Renal pelvis (tissue), 4 donors: ENCODE results near the gene PLEKHA4. TPM values are rescaled to one million over a fixed set of nuclear protein-coding genes. Genes with fewer than 3 reads are reported as not detected.

Experiments
- DNase-seq: peaks from one replicate; pipeline ENCODE4 v3.0.0-alpha.2; 2013
- polyA plus RNA-seq, 3 donors: library from polyadenylated mRNA; unstranded; fragments of 120-200 nt; gene quantifications; one replicate each; pipeline ENCODE4 v1.2.1, GENCODE V29; 2013; ENCODE audit not compliant: insufficient read length in 3 of 3

Gene PLEKHA4
- polyA plus RNA-seq, 3 donors = 25.2 to 29.4 (median 25.7) TPM

DNA sequence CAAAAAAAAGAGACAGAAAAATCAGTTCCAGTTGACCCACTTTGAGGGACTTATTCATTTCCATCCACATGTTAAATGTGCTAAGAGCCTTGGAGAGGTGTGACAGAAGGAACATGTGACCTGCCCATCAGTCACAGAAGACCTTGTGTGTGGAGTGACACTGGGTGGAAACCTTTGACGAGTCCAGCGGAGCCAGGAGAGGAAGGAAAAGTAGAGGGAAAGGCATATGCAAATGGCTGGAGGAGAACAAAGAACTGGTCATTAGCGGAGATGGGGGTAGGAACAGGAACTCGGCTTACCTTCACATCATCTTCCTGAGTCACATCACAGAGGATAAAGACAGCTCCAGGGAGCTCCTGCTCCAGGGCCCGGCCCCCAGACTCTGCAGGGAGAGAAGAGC, 34.4 kb downstream of the PLEKHA4 start:
- DNase-seq = no peak

DNA sequence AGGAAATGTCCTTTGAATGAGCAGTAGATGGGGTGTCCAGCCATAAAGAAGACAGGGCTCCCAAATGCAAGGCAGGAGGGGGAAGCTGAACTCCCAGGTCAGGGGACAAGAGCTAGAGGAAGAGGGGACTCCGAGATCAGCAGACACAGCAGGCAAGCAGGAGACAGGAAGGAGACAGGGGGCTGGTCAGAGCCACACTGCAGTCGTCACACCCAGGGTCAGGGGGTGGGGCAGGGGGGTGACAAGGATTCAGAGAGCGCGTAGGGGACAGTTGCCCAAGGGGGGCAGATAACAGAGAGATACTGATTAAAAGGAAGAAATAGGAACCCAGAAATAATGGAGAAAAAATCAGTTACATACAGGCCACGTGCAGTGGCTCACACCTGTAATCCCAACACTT, 35.4 kb downstream of the PLEKHA4 start:
- DNase-seq = no peak

- DNase-seq = no peak
Measured at GRCh38 chr19:48830965-48831364, 37.5 kb downstream of the PLEKHA4 start.

DNA sequence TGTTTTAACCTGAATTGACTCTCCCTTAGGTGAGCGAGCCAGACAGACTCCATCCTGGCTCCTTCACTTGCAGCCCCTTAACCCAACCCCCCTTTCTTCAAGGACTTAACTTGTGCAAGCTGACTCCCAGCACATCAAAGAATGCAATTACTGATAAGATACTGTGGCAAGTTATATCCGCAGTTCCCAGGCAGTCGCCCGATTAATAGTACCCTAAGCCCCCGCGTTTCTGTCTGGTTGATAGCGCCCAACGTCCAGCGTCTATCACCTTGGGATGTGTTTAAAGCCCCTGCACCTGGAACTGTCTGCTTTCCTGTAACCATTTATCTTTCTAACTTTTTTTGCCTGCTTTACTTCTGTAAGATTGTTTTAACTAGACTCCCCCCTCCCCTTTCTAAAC, 38.3 kb downstream of the PLEKHA4 start:
- no peak for DNase-seq

- DNase-seq = no peak
Measured at GRCh38 chr19:48826606-48827020, 41.8 kb downstream of the PLEKHA4 start.

DNA sequence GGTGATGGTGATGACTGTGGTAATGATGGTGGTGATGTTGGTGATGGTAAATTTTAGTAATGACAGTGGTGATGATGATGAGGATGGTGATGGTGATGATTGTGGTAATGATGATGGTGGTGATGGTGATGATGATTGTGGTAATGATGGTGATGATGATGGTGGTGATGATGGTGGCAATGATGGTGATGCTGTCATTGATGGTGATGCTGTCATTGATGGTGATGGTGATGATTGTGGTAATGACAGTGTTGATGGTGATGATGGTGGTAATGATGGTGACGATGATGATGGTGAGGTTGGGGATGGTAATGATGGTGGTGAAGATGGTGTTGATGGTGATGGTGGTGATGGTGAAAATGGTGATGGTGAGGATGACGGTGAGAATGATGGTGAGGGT, 45.9 kb downstream of the PLEKHA4 start:
- DNase-seq = no peak

GRCh38 chr19:48821633-48822032, 46.8 kb downstream of the PLEKHA4 start:
- DNase-seq = no peak

DNA sequence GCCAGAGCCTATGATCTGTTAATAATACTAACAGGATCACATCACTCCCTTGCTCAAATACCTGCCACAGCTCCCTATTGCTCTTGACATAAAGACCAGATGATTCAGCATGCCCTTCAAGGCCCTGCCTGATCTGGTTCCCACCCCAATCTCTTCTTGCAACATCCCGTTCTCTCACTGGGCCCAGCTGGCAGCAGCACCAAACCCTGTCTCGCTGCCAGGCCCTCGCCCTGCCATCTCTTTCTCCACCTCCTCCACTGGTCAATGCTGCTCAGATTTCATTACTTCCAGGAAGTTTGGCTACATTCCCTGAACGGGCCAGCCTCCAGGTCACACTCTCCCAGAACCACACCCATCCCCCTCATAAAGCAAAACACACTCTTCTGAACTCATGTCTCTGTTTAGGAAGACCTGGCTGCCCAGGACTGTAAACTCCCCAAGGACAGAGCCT, 49.0 kb downstream of the PLEKHA4 start:
- no peak for DNase-seq

GRCh38 chr19:48818234-48818820, 50.1 kb downstream of the PLEKHA4 start:
- no peak for DNase-seq

DNA sequence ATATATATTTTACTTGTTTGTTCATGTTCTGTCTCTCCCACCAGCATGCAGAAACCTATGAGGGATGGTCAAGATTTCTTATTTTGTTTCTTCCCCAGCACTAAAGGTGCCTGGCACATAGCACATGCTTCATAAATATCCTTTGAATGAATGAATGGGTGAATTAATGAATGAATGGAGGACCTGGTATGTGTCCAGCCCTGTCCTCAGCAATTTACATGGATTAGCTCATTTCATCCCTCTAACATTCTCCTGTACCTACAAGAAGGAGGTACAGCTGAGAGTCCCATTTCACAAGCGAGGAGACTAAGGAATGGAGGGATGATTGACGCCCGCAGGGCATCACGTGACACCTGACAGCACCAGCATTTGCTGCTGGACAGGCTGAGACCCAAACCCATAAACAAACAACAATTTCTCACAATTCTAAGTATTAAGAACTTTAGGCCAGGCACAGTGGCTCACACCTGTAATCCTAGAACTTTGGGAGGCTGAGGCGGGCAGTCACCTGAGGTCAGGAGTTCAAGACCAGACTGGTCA, 50.8 kb downstream of the PLEKHA4 start:
- DNase-seq = no peak

DNA sequence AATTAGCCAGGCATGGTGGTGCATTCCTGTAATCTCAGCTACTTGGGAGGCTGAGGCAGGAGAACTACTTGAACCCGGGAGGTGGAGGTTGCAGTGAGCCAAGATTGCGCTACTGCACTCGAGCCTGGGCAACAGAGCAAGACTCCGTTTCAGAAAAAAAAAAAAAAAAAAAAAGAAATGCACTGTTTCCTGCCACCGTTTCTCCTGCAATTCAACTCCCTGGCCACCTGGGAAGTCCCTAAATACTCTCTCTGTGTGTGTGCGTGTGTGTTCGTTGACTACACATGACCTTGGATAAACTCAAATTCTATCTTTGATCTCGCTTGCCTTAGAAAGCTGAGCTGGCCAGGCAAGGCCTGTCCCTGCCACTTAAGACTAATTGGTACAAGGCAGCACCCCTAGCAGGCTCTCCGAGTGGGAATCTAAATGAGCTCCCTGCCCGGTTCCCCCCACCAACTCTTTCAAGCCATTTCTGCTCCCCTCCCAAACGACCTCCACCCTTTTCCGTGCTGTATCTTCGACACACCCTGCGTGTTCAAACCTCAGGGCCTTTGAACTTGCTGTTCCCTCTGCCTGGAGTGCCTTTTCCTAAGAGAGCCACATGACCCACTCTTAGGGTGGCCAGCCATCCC, 52.4 kb downstream of the PLEKHA4 start:
- no peak for DNase-seq

GRCh38 chr19:48814895-48815294, 53.5 kb downstream of the PLEKHA4 start:
- DNase-seq = no peak

- DNase-seq = no peak
Measured at GRCh38 chr19:48813123-48813913, 55.1 kb downstream of the PLEKHA4 start.

GRCh38 chr19:48812094-48812929, 56.1 kb downstream of the PLEKHA4 start:
- DNase-seq = peak; percentile 73

DNA sequence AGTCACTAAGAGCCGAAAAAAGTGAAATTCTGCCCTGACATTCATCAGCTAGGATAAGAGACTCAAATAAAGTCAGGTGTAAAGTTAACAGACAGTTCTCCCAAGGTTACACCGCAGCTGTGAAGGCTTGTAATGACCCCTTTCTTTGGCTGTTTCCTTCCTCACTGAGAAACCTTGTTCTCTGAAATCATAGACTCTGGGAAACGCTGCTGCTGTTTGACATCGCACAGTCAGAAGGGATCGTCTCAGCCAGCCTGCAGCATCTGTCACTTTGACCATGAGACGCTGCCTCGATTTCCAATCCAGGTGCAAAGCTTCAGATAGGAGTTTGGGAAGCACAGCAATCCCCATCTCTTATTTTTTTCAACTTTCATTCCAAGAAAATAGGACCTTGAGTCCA, 58.3 kb downstream of the PLEKHA4 start:
- DNase-seq = no peak

DNA sequence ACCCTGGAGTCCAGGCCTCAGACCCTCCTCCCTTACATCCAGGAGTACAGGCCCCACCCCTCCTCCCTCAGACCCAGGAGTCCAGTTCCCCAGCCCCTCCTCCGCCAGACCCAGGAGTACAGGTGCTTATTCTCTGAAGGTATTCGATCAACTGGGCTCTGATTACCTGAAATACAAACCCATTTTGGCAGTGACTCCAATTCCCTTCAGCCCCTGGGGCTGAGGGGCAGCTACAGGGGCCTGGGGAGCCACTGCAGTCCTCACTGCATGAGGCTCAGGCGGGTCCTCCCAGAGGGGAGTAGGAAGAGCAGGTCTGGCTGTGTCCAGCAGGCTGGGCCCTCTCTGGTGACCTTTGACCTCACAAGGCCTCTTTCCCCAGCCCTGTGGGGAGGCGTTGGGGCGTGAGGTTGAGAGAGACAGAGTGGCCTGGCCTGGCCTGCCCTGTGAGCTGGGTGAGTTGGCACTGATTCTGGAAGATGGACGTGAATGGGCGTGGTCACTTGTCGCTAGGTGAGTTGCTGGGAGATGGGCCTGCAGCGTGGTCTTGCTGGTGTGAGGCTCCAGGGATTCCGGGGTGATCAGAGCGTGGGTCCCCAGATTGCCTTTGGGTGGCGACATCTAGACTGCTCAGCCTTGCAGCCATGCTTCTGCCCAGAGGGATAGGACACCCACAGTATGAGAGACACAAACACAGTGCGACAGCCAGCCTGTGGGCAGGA, 60.7 kb downstream of the PLEKHA4 start:
- DNase-seq = no peak

DNA sequence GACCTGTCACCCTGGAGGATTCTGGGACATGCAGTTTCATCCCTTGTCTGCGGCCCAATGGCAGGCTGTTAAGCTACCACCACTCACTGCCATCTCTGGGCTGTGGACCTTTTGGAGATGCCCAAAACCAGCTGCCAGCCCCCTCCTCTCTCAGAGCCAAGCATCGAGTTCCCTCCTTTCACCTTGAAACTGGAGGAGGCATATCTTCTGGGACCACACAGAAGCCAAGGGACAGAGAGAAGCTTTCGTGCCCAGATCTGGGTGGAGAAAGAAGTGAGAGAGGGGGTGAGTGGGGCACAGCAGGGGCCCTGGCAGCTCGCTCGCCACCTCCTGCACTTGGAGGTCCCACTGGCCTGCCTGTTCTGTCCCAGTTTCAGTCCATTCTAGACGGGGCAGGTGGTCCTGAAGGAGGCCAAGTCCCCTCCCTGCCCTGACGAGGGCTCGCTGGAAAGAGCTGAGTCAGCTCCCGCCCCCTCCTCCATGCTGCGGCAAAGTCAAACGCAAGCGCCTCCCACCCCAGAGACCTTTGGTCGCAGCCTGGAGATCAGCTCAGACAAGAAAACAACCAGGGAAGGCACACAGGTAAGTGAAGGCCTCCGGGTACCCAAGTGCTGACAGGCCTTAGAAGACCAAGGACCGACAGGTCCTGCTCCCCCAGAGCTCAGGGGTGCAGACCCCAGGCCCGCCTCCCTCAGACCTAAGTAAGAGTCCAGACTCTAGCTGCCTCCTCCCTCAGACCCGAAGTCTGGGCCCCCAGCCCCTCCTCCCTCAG, 61.4 kb downstream of the PLEKHA4 start:
- no peak for DNase-seq

DNA sequence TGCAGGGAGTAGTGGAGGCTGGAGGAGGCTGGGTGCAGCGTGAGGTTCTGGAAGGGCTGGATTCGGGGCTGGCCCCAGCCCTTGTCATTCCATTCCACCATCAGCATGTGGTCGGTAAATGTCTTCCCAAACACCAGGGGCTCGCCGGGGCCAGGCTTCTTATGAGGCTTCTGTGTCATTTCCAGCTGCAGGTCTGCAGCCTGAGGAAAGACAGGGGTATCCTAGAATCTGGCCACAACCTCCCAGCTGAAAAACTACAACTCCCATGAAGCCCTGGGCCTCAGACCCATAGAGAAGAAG, 61.9 kb downstream of the PLEKHA4 start:
- DNase-seq = peak; percentile 56

- DNase-seq = no peak
Measured at GRCh38 chr19:48805452-48805851, 63.0 kb downstream of the PLEKHA4 start.

GRCh38 chr19:48804496-48804895, 63.9 kb downstream of the PLEKHA4 start:
- DNase-seq = no peak

- no peak for DNase-seq
Measured at GRCh38 chr19:48802623-48803022, 65.8 kb downstream of the PLEKHA4 start.
